Central memory CD8-positive, alpha-beta T cell (primary cell): Measurements from ENCODE around the gene CEP112.
"Not testable (repeated sequence)": the region's sequence is repeated elsewhere in the genome, so short reads cannot be mapped to it uniquely, and the experiment has no call there.

Source experiments
- ATAC-seq: fragments of 150-1000 bp; cut with Tn5 transposase; replicated peaks from 2 replicates; pipeline ENCODE4 v1.10.0; 2022; ENCODE audit warnings: mild to moderate bottlenecking, moderate FRiP score, moderate number of reproducible peaks; ENCODE audit not compliant: poor library complexity, severe bottlenecking; ENCODE audit errors: extremely low read depth
- DNase-seq, 2 donors: peaks; one replicate each; pipeline ENCODE4 v3.0.0; 2021; ENCODE audit warnings: low spot score in 2 of 2
- H3K27ac Mint-ChIP-seq: one replicate; pipeline ENCODE4 v1.8.0; 2022; ENCODE audit warnings: low read depth, mild to moderate bottlenecking, moderate library complexity, mixed read lengths
- H3K27me3 Mint-ChIP-seq: one replicate; pipeline ENCODE4 v1.8.0; 2022; ENCODE audit warnings: mixed read lengths
- H3K36me3 Mint-ChIP-seq: one replicate; pipeline ENCODE4 v1.8.0; 2022; ENCODE audit warnings: mild to moderate bottlenecking, moderate library complexity, mixed read lengths; ENCODE audit not compliant: insufficient read depth
- H3K4me1 Mint-ChIP-seq: one replicate; pipeline ENCODE4 v1.8.0; 2022; ENCODE audit warnings: mixed read lengths
- H3K4me3 Mint-ChIP-seq: one replicate; pipeline ENCODE4 v1.8.0; 2022; ENCODE audit warnings: mild to moderate bottlenecking, moderate library complexity, mixed read lengths
- H3K9me3 Mint-ChIP-seq: one replicate; pipeline ENCODE4 v1.8.0; 2022; ENCODE audit warnings: mixed read lengths

CEP112 gene

DNA sequence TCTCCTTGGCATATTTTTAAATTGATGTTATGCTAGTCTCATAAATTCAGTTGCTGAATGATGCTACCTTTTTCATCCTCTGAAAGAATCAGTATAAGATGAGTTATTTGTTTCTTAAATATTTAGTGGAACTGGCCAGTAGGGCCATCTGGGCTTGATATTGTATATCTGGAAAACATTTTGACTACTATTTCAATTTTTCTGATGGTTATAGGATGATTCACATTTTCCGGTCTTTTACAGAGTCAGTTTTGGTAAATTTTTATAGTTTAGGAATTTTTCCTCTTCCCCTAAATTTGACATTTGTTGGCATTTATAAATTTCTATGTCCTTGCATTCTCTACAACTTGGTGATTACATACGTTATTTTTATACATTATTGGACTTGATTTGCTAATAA lies 334.2 kb downstream of the CEP112 start:
- Mint-ChIP-seq H3K4me1 (no peaks in the 10 kb centered on the region), H3K27ac (no peak overlapping the region), H3K4me3 (no peak overlapping the region), H3K27me3 (peaks cover 10% of the 10 kb centered on the region), H3K9me3 (no peaks in the 10 kb centered on the region), H3K36me3 (peaks cover 2% of the 10 kb centered on the region)
- no peak for DNase-seq
- ATAC-seq = no peak

DNA sequence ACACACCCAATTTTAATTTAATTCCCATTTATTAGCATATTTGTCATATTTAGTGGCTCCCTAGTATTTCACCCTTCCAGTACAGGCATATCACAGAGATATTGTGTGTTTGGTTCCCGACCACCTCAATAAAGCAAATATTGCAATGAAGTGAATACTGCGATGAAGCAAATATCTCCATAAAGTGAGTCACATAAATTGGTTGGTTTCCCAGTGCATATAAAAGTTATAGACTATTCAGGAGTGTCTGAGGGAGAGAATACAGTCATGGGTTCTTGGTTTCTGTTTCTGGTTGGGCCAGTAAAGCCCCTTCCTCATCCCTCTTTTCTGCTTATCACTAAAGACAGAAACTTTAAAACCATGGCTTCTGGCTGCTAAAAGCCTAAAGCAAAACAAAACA lies 335.1 kb downstream of the CEP112 start:
- Mint-ChIP-seq H3K4me3 (no peak overlapping the region), H3K4me1 (no peaks in the 10 kb centered on the region), H3K27ac (no peak overlapping the region), H3K9me3 (no peaks in the 10 kb centered on the region), H3K27me3 (peaks cover 10% of the 10 kb centered on the region), H3K36me3 (peaks cover 2% of the 10 kb centered on the region)
- DNase-seq (no peak), ATAC-seq (no peak)

DNA sequence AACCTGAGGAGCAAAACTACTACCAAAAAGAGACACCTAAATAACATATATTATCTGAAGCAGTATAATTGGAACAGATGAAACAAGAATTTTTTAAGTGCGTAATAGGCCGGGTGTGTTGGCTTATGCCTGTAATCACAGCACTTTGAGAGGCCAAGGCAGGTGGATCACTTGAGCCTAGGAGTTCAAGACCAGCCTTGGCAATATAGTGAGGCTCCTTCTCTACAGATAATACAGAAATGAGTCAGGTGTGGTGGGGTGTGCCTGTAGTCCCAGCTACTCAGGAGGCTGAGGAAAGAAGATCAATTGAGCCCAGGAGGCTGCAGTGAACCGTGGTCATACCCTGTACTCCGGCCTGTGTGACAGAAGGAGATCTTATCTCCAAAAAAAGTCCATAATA lies 336.3 kb downstream of the CEP112 start:
- no peak overlapping the region for H3K27ac Mint-ChIP-seq
- H3K36me3 Mint-ChIP-seq = no peaks in the 10 kb centered on the region
- no peaks in the 10 kb centered on the region for H3K9me3 Mint-ChIP-seq
- H3K4me1 Mint-ChIP-seq = no peaks in the 10 kb centered on the region
- peaks cover 10% of the 10 kb centered on the region for H3K27me3 Mint-ChIP-seq
- H3K4me3 Mint-ChIP-seq = no peak overlapping the region
- ATAC-seq = no peak
- DNase-seq = no peak

DNA sequence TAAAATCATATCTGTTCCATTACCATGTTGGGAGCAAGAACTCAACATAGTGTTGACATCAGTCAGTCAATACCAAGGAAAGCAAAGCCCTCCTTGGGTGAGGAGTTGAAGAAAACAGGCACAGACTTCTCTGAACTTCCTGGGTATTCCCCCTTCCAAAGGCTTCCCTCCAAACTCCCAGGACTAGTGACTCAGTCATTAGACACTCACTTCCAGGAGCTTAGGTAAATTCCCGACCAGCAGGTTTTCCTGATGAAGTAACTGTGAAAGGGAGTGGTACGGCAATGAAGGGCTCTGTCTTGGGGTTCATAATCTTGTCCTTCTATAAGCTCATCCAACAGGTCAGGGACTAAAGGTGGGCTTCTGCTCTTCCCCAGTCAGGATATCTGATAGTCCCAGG lies 336.7 kb downstream of the CEP112 start:
- no peaks in the 10 kb centered on the region for H3K9me3 Mint-ChIP-seq
- ATAC-seq (no peak), DNase-seq (no peak)
- H3K36me3 Mint-ChIP-seq = no peaks in the 10 kb centered on the region
- no peak overlapping the region for H3K27ac Mint-ChIP-seq
- H3K27me3 Mint-ChIP-seq = peaks cover 10% of the 10 kb centered on the region
- H3K4me1 Mint-ChIP-seq = no peaks in the 10 kb centered on the region
- no peak overlapping the region for H3K4me3 Mint-ChIP-seq

DNA sequence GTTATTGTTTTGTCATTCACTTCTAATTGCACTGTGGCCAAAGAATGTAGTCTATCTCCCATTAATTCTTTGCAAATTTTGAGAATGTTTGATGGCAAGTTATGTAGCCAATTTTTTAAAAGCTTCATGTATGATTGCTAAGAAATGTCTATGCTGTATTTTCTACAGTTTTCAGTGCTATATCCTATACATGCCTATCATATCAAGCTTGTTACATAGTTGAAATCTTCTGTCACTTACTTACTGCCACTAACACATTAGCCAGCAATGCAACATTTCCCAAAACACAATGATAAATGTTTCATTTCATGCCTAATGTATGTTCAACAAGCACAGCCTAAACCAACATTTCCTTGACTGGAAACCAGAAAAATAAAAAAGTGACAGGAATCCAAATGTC lies 338.1 kb downstream of the CEP112 start:
- no peak for ATAC-seq
- H3K9me3 Mint-ChIP-seq = no peaks in the 10 kb centered on the region
- H3K27me3 Mint-ChIP-seq = peaks cover 6% of the 10 kb centered on the region
- H3K36me3 Mint-ChIP-seq = no peaks in the 10 kb centered on the region
- DNase-seq = no peak
- H3K27ac Mint-ChIP-seq = no peak overlapping the region
- H3K4me3 Mint-ChIP-seq = no peak overlapping the region
- H3K4me1 Mint-ChIP-seq = no peaks in the 10 kb centered on the region

DNA sequence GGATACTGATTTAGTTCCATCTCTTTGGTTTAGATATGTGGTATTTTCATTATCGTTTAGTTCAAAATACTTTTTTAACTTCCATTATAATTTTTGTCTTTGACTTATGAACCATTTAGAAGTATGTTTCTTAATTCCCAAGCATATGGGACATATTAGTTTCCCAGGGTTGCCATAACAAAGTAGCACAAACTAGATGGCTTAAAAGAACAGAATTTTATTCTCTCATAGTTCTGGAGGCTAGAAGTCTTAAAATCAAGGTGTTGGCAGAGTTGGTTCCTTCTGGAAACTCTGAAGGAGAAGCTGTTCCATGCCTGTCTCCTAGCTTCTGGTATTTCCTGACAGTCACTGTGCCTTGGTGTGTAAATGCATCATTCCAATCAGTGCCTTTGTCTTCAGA lies 339.0 kb downstream of the CEP112 start:
- H3K27ac Mint-ChIP-seq = no peak overlapping the region
- no peak for ATAC-seq
- no peaks in the 10 kb centered on the region for H3K9me3 Mint-ChIP-seq
- H3K36me3 Mint-ChIP-seq = no peaks in the 10 kb centered on the region
- no peaks in the 10 kb centered on the region for H3K4me1 Mint-ChIP-seq
- DNase-seq = no peak
- no peaks in the 10 kb centered on the region for H3K27me3 Mint-ChIP-seq
- no peak overlapping the region for H3K4me3 Mint-ChIP-seq

DNA sequence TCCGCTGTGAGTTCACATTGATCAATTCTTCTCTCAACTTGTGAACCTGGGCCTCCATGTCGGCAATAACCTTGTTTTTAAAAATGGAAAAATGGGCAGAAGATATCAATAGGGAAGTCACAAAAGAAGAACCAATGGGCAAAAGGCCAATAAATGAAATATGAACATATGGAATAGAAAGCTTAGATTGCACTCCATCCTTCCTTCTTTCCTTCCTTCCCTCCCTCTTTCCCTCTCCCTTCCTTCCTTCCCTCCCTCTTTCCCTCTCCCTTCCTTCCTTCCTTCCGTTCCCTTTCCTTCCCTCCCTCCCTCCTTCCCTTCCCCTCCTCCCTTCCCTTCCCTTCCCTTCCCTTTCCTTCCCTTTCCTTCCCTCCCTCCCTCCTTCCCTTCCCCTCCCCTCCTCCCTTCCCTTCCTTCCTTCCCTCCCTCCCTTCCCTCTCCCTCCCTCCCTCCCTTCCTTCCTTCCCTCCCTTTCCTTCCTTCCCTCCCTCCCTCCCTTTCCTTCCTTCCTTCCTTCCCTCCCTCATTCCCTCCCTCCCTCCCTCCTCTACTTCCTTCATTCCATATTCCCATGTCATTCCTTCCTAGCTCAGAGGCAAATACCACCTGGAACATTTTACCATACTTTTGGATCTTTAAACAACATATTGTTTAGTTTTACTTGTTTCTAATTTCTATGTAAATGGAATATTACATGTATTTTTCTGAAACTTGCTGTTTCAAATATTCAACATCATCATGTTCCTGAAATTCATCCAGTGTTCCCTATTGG lies 339.8 kb downstream of the CEP112 start:
- Mint-ChIP-seq H3K36me3 (no peaks in the 10 kb centered on the region), H3K27ac (no peak overlapping the region), H3K4me1 (no peaks in the 10 kb centered on the region), H3K27me3 (no peaks in the 10 kb centered on the region), H3K4me3 (no peak overlapping the region), H3K9me3 (no peaks in the 10 kb centered on the region)
- ATAC-seq (no peak), DNase-seq (no peak)

DNA sequence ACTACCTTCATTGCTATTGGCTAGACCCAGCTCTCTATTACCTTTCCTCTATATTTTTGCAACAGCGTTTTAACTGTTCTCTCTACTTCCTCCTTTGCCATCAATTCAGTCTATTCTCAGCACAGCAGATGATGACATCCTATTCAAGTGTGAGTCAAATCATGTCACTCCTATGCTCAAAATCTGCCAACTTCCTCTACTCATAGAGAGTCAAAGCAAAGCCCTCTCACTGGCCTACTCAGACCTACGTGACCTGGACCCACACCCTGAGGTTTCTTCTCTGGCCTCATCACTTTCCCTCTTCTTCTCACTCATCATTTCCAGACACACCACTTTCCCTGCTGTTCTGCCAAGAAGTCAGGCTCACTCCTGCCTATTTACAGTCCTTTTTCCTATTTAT lies 341.4 kb downstream of the CEP112 start:
- H3K27ac Mint-ChIP-seq = no peak overlapping the region
- DNase-seq = no peak
- H3K27me3 Mint-ChIP-seq = no peaks in the 10 kb centered on the region
- H3K9me3 Mint-ChIP-seq = no peaks in the 10 kb centered on the region
- no peak overlapping the region for H3K4me3 Mint-ChIP-seq
- ATAC-seq = no peak
- no peaks in the 10 kb centered on the region for H3K4me1 Mint-ChIP-seq
- H3K36me3 Mint-ChIP-seq = no peaks in the 10 kb centered on the region

DNA sequence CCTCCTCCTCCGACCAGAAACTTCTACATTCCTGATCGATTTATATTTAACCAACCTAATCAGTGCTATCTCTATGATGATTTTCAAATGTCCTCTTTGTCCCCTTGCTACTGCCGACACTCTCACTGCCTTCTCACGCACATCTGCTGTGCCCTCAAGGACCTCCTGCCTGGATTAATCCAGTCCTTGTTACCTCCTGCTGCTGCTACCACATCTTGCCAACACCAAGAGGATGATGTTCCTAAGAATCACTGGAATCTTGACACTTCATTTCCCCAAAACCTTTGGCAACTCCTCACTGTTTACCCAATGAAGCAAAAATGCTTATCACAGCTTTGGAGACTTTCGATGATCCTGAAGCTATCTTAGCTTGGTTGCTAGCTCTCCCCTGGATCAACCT lies 343.2 kb downstream of the CEP112 start:
- H3K4me3 Mint-ChIP-seq = no peak overlapping the region
- no peaks in the 10 kb centered on the region for H3K27me3 Mint-ChIP-seq
- DNase-seq = no peak
- no peaks in the 10 kb centered on the region for H3K36me3 Mint-ChIP-seq
- ATAC-seq = no peak
- H3K27ac Mint-ChIP-seq = no peak overlapping the region
- H3K9me3 Mint-ChIP-seq = no peaks in the 10 kb centered on the region
- no peaks in the 10 kb centered on the region for H3K4me1 Mint-ChIP-seq

DNA sequence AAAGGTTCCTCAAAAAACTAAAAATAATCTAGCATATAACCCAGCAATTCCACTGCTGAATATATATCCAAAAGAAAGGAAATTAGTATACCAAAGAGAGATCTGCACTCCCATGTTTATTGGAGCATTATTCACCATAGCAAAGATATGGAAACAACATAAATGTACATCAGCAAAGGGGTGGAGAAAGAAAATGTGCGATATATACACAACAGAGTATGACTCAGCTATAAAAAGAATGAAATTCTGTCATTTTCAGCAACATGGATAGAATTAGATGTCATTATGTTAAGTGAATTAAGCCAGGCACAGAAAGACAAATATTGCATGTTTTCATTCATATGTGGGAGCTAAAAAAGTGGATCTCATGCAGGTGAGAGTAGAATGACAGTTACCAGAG lies 350.8 kb downstream of the CEP112 start:
- no peaks in the 10 kb centered on the region for H3K4me1 Mint-ChIP-seq
- peaks cover 4% of the 10 kb centered on the region for H3K9me3 Mint-ChIP-seq
- no peaks in the 10 kb centered on the region for H3K36me3 Mint-ChIP-seq
- peaks cover 13% of the 10 kb centered on the region for H3K27me3 Mint-ChIP-seq
- no peak for DNase-seq
- ATAC-seq = no peak
- H3K27ac Mint-ChIP-seq = no peak overlapping the region
- H3K4me3 Mint-ChIP-seq = no peak overlapping the region

DNA sequence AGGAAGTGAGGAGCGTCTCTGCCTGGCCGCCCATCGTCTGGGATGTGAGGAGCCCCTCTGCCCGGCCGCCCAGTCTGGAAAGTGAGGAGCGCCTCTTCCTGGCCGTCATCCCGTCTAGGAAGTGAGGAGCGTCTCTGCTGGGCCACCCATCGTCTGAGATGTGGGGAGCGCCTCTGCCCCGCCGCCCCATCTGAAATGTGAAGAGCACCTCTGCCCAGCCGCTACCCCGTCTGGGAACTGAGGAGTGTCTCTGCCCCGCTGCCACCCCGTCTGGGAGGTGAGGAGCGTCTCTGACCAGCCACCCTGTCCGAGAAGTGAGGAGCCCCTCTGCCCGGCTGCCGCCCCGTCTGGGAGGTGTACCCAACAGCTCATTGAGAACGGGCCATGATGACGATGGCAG lies 354.7 kb downstream of the CEP112 start:
- H3K36me3 Mint-ChIP-seq, H3K27ac Mint-ChIP-seq: not testable (repeated sequence)

DNA sequence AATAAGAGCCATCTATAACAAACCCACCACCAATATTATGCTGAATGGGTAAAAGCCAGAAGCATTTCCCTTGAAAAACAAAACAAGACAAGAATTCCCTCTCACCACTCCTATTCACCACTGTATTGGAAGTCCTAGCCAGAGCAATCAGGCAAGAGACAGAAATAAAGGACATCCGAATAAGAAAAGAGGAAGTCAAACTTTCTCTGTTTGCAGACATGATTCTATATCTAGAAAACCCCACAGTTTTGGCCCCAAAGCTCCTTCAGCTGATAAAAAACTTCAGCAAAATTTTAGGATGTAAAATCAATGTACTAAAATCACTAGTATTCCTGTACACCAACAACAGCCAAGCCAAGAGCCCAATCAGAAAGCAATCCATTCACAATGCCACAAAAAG lies 358.7 kb downstream of the CEP112 start:
- peaks cover 40% of the 10 kb centered on the region for H3K27me3 Mint-ChIP-seq
- no peaks in the 10 kb centered on the region for H3K4me1 Mint-ChIP-seq
- no peak for ATAC-seq
- H3K27ac Mint-ChIP-seq = no peak overlapping the region
- no peaks in the 10 kb centered on the region for H3K36me3 Mint-ChIP-seq
- no peak overlapping the region for H3K4me3 Mint-ChIP-seq
- peaks cover 32% of the 10 kb centered on the region for H3K9me3 Mint-ChIP-seq
- DNase-seq = no peak

More for the DNA sequence above, 354.7 kb downstream of the CEP112 start:
- Mint-ChIP-seq H3K27me3 (peaks cover 42% of the 10 kb centered on the region), H3K9me3 (peaks cover 23% of the 10 kb centered on the region)
- not testable (repeated sequence) for H3K4me1 Mint-ChIP-seq, ATAC-seq, H3K4me3 Mint-ChIP-seq, DNase-seq

DNA sequence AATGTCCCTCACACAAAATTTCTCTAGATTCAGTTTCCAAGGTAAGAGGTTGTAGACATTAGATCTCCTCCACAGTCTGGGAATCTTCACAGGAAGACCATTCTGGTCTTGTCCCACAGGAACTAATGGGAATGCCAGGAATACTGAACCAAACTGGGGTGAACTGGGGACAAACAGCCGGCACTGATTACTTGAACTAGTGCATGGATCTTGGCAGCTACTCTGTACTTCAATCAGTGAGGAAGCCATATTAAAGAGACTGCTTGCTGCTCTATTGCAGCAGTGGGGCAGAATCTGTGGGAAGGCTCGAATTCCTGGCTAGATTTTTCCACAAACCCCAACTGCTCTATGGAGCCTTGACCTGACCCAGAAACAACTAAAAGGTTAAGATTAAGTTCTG lies 361.6 kb downstream of the CEP112 start:
- H3K36me3 Mint-ChIP-seq = no peaks in the 10 kb centered on the region
- DNase-seq (no peak), ATAC-seq (no peak)
- no peaks in the 10 kb centered on the region for H3K4me1 Mint-ChIP-seq
- H3K9me3 Mint-ChIP-seq = peaks cover 24% of the 10 kb centered on the region
- H3K27ac Mint-ChIP-seq = no peak overlapping the region
- peaks cover 47% of the 10 kb centered on the region for H3K27me3 Mint-ChIP-seq
- no peak overlapping the region for H3K4me3 Mint-ChIP-seq
